GM12865 (cell line): ENCODE measurements around the gene HOXC5.

Source experiments
- DNase-seq: peaks from one replicate; pipeline ENCODE4 v3.0.0; 2010; ENCODE audit warnings: low read depth
- H3K4me3 ChIP-seq: 2 replicates; pipeline ENCODE4 v1.5.1; 2011; ENCODE audit warnings: mild to moderate bottlenecking, low read depth, low read length, control low read depth
- CTCF ChIP-seq: IDR thresholded peaks from 2 replicates; pipeline ENCODE4 v1.5.1; 2011; ENCODE audit warnings: low read length, control low read depth, low read depth, inconsistent platforms; ENCODE audit not compliant: insufficient read depth; ENCODE audit errors: missing control alignments

The HOXC5 gene

GRCh38 chr12:54022960-54023884 lies 9.6 kb upstream of the HOXC5 start:
- TF ChIP-seq CTCF, result no peak
- no peak overlapping the region for H3K4me3 ChIP-seq
- no peak for DNase-seq

DNA sequence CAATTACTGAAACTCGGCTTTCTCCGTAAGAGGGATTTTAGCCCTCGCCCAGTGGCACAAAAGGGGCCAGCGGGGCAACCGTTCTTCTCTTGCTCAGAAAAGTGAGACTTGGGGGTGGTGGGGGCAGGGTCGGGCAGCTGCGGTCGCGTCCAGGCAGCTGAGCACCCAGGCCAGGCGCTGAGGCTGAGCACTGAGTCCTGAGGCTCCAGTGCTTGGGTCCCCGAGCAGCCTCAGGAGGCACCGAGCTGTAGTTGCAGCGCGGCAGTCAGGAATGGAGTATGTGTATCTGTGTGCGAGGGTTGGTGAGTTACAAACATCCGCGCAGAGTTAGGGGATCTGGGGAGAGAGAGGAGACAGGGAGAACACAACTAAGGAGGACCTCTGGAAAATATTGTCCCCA lies 8.7 kb upstream of the HOXC5 start:
- no peak overlapping the region for H3K4me3 ChIP-seq
- DNase-seq, result no peak
- no peak for TF ChIP-seq CTCF

- H3K4me3 ChIP-seq, result no peak overlapping the region
- TF ChIP-seq CTCF, result no peak
These were observed 8.1 kb upstream of the HOXC5 start for GRCh38 chr12:54024581-54025305.

GRCh38 chr12:54025499-54026405 lies 7.1 kb upstream of the HOXC5 start:
- H3K4me3 ChIP-seq, result no peak overlapping the region
- DNase-seq, result no peak

More at GRCh38 chr12:54024581-54025305, 8.1 kb upstream of the HOXC5 start:
- no peak for DNase-seq

DNA sequence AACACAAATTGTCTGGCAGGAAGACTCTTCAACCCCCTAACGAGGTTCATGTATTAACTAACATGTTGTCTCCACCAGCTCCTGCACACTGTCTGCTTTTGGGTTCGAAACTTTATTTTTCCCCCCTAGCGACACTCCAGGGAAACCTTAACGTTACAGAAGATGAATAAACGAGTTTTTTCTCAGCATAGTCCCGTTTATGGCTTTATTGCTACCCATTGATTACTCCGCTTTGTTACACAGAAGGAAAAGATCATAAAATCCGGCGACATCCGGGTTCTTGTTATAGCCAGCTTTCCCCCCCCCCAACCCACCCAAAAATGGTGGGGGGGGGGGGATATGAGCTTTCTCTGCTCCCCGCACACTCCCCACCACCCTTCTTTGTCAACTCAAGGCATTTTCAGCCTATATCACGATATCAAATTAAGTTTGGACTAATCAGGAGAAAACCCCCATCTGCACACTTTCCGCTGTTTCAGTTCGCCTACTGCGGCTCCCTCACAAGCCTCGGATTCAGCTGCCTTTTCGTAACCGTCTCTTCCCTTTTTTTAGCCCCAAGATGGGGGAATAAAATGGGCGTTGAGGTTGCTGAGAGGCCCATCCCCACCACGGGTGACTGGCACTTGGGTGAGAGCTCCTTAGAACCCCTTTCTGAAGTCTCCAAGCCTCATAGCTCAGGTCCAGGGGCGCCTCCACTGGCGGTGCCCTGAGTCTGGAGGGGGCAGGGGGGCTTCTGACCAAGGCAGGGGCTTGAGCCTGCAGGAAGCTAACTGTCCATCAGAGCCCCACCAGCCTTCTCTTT lies 6.0 kb upstream of the HOXC5 start:
- no peak for DNase-seq
- no peak overlapping the region for H3K4me3 ChIP-seq
- TF ChIP-seq CTCF, result no peak

More at GRCh38 chr12:54025499-54026405, 7.1 kb upstream of the HOXC5 start:
- TF ChIP-seq CTCF, result no peak

DNA sequence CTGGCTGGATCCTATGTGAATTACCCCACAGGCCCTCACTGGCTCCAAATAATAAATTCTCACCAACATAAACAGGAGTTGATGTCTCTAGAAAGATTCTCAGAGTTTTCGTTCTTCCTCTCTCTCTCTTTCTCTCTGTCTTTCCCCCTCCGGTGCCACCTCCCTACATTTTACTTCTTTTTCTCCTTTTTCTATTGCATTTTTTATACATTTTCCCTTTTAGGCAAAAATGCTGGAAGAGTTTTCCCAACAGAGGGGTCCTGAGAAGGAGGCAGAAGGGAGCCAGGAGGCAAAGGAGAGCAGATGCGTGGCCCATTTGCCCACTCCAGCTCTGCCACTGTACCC lies 5.4 kb upstream of the HOXC5 start:
- TF ChIP-seq CTCF, result no peak
- DNase-seq, result no peak
- H3K4me3 ChIP-seq, result no peak overlapping the region
